ENCODE data around the gene PTGFR.

PTGFR gene

GRCh38 chr1:78475888-78476610 lies 14.7 kb upstream of the PTGFR start:
- DNase-seq = no peak
- Histone ChIP-seq H3K36me3 (replicated peaks) (no peaks in the 10 kb centered on the region), H3K27ac (no peak overlapping the region), H3K4me3 (ENCODE audit: low read depth, low read length) (no peak overlapping the region), H3K27me3 (replicated peaks) (no peaks in the 10 kb centered on the region)
- TF ChIP-seq CTCF (IDR thresholded peaks at IDR 0.05; ENCODE audit: low read depth, low read length, missing control alignments) = no peak
- in situ Hi-C loops (cut with HindIII; ENCODE audit: low pct_ligation_motif_present, low sequenced_read_pairs) = no loop called here

- Histone ChIP-seq H3K27me3 (replicated peaks) (no peaks in the 10 kb centered on the region), H3K36me3 (replicated peaks) (no peaks in the 10 kb centered on the region), H3K27ac (no peak overlapping the region), H3K4me3 (ENCODE audit: low read depth, low read length) (no peak overlapping the region)
- no peak for TF ChIP-seq CTCF (IDR thresholded peaks at IDR 0.05; ENCODE audit: low read depth, low read length, missing control alignments)
- in situ Hi-C loops (cut with HindIII; ENCODE audit: low pct_ligation_motif_present, low sequenced_read_pairs) = no loop called here
- peak; percentile 1 for DNase-seq
These were observed 6.9 kb upstream of the PTGFR start for GRCh38 chr1:78483903-78484302.

GRCh38 chr1:78491451-78492071 lies 787 bp downstream of the PTGFR start:
- Histone ChIP-seq H3K27me3 (replicated peaks) (no peaks in the 10 kb centered on the region), H3K4me3 (ENCODE audit: low read depth, low read length) (peak overlapping the region; percentile 71), H3K27ac (no peak overlapping the region), H3K36me3 (replicated peaks) (no peaks in the 10 kb centered on the region)
- in situ Hi-C loops (cut with HindIII; ENCODE audit: low pct_ligation_motif_present, low sequenced_read_pairs) = no loop called here
- TF ChIP-seq CTCF (IDR thresholded peaks at IDR 0.05; ENCODE audit: low read depth, low read length, missing control alignments) = no peak
- peak; percentile 39 for DNase-seq

- DNase-seq = no peak
- no peak overlapping the region for H3K4me3 ChIP-seq (ENCODE audit: low read depth, low read length)
- no peaks in the 10 kb centered on the region for H3K27me3 ChIP-seq (replicated peaks)
- no peaks in the 10 kb centered on the region for H3K36me3 ChIP-seq (replicated peaks)
- in situ Hi-C loops (cut with HindIII; ENCODE audit: low pct_ligation_motif_present, low sequenced_read_pairs) = no loop called here
- TF ChIP-seq CTCF (IDR thresholded peaks at IDR 0.05; ENCODE audit: low read depth, low read length, missing control alignments) = no peak
- no peak overlapping the region for H3K27ac ChIP-seq
These were observed 1.7 kb downstream of the PTGFR start for GRCh38 chr1:78492386-78492950.

GRCh38 chr1:78493451-78493850 lies 2.7 kb downstream of the PTGFR start:
- Histone ChIP-seq H3K27me3 (replicated peaks) (no peaks in the 10 kb centered on the region), H3K4me3 (ENCODE audit: low read depth, low read length) (no peak overlapping the region)
- TF ChIP-seq CTCF (IDR thresholded peaks at IDR 0.05; ENCODE audit: low read depth, low read length, missing control alignments) = no peak

More at GRCh38 chr1:78493451-78493850, 2.7 kb downstream of the PTGFR start:
- in situ Hi-C loops (cut with HindIII; ENCODE audit: low pct_ligation_motif_present, low sequenced_read_pairs) = no loop called here
- no peaks in the 10 kb centered on the region for H3K36me3 ChIP-seq (replicated peaks)
- DNase-seq = no peak
- no peak overlapping the region for H3K27ac ChIP-seq
